Measurements from ENCODE around the gene STON2. TPM values are rescaled to one million over a fixed set of nuclear protein-coding genes. Genes with fewer than 3 reads are reported as not detected.

Gene STON2
- total and polyA plus RNA-seq, 2 of the 8 experiments (the other 6 are each of a cell fraction or from before 2014, with no cell fraction given), result 8.9 to 50.0 TPM

GRCh38 chr14:81221579-81222102 is 178.5 kb downstream of the STON2 start (continued):
- TF ChIP-seq CHD7 (IDR thresholded peaks at IDR 0.05; ENCODE audit: insufficient replicate concordance, low read length), result no peak
- no peak for TF ChIP-seq CEBPB (IDR thresholded peaks at IDR 0.05; ENCODE audit: low read depth, low read length)
- TF ChIP-seq SAP30 (IDR thresholded peaks at IDR 0.05; ENCODE audit: insufficient read depth, insufficient replicate concordance, low read length), result peak; percentile 45

All from H1 (cell line).